ENCODE results near the gene ZPLD1. TPM values are rescaled to one million over a fixed set of nuclear protein-coding genes. Genes with fewer than 3 reads are reported as not detected.

The ZPLD1 gene
- total RNA-seq, 4 donors from 2014 or later = 0.26 TPM; not detected in 3

DNA sequence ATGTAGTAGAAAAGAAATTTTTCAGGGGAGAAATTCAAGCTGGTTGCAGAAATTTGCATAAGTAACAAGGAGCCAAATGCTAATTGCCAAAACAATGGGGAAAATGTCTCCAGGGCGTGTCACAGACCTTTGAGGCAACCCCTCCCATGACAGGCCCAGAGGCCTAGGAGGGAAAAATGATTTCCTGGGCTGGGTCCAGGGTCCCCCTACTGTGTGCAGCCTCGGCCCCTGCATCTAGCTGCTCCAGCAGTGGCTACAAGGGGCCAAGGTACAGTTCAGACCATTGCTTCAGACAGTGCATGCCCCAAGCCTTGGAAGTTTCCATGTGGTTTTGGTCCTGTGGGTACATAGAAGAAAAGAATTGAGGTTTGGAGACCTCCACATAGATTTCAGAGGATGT, 70.7 kb downstream of the ZPLD1 start:
- no peaks in the 10 kb centered on the region for H3K4me1 ChIP-seq
- no peak overlapping the region for H3K27ac ChIP-seq (replicated peaks in 1 of 4)
- intact Hi-C loops (cut with DNase I) = no loop called here
- no peaks in the 10 kb centered on the region for H3K27me3 ChIP-seq
- H3K4me3 ChIP-seq = no peak overlapping the region
- H3K36me3 ChIP-seq = no peaks in the 10 kb centered on the region
- no peak for DNase-seq (ENCODE audit: extremely low spot score)
- 83% methylated on average over 2 of the region's 2 CpGs for WGBS
- TF ChIP-seq POLR2A (IDR thresholded peaks at IDR 0.05; ENCODE audit: low read depth) (no peak), POLR2AphosphoS5 (IDR thresholded peaks at IDR 0.05) (no peak), EP300 (IDR thresholded peaks at IDR 0.05) (no peak)
- TF ChIP-seq, protein P1, sequence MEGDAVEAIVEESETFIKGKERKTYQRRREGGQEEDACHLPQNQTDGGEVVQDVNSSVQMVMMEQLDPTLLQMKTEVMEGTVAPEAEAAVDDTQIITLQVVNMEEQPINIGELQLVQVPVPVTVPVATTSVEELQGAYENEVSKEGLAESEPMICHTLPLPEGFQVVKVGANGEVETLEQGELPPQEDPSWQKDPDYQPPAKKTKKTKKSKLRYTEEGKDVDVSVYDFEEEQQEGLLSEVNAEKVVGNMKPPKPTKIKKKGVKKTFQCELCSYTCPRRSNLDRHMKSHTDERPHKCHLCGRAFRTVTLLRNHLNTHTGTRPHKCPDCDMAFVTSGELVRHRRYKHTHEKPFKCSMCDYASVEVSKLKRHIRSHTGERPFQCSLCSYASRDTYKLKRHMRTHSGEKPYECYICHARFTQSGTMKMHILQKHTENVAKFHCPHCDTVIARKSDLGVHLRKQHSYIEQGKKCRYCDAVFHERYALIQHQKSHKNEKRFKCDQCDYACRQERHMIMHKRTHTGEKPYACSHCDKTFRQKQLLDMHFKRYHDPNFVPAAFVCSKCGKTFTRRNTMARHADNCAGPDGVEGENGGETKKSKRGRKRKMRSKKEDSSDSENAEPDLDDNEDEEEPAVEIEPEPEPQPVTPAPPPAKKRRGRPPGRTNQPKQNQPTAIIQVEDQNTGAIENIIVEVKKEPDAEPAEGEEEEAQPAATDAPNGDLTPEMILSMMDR (IDR thresholded peaks at IDR 0.05) = no peak
- H3K9me3 ChIP-seq = no peaks in the 10 kb centered on the region

DNA sequence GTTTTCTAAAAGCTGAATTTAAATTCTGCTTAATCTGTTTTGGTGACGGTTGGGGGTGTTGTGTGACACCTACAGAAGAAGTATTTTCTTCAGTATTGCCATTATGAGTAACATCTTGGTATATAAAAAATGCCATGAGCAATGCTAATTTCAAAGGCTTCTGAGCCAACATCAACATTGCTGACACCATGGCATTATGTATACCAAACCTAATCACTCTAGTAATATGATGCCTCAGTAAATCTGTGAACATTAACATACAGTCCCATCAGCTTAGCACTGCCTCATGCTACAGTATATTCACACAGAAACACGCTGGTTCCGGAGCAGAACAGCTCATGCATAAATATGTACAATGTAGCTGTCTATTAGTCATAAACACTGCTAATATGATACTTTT, 75.8 kb downstream of the ZPLD1 start:
- Histone ChIP-seq H3K4me1 (no peaks in the 10 kb centered on the region), H3K9me3 (no peaks in the 10 kb centered on the region), H3K4me3 (no peak overlapping the region), H3K27me3 (no peaks in the 10 kb centered on the region), H3K27ac (replicated peaks in 1 of 4) (no peak overlapping the region), H3K36me3 (no peaks in the 10 kb centered on the region)
- WGBS = 79% methylated on average over 3 of the region's 3 CpGs
- DNase-seq (ENCODE audit: extremely low spot score) = no peak
- TF ChIP-seq EP300 (IDR thresholded peaks at IDR 0.05) (no peak), POLR2A (IDR thresholded peaks at IDR 0.05; ENCODE audit: low read depth) (no peak), POLR2AphosphoS5 (IDR thresholded peaks at IDR 0.05) (no peak)
- TF ChIP-seq, protein P1 (IDR thresholded peaks at IDR 0.05) = no peak
- intact Hi-C loops (cut with DNase I) = no loop called here

DNA sequence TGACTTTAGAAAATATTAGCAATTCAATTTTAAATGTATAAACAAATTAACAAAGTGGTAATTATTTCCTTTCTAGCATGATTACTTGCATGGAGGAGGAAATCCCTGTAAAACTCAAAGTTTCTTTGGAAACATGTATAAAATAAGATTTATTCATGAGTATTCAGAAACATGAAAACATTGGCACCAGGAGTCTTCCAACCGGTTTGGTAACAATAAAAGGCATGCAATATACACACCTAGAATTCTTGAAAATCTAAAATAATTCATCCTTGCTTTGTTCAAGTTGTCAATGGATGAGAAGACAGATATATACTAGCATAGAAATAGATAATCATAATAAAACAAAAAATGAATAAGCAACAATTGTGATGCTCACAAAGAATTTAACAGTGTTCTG, 76.4 kb downstream of the ZPLD1 start:
- H3K27me3 ChIP-seq = no peaks in the 10 kb centered on the region
- no peak overlapping the region for H3K4me3 ChIP-seq
- no peaks in the 10 kb centered on the region for H3K36me3 ChIP-seq
- intact Hi-C loops (cut with DNase I) = no loop called here
- WGBS = 73% methylated on average over 1 of the region's 1 CpG
- no peaks in the 10 kb centered on the region for H3K4me1 ChIP-seq
- no peak for DNase-seq (ENCODE audit: extremely low spot score)
- TF ChIP-seq, protein P1 (IDR thresholded peaks at IDR 0.05) = no peak
- H3K9me3 ChIP-seq = no peaks in the 10 kb centered on the region
- no peak overlapping the region for H3K27ac ChIP-seq (replicated peaks in 1 of 4)

DNA sequence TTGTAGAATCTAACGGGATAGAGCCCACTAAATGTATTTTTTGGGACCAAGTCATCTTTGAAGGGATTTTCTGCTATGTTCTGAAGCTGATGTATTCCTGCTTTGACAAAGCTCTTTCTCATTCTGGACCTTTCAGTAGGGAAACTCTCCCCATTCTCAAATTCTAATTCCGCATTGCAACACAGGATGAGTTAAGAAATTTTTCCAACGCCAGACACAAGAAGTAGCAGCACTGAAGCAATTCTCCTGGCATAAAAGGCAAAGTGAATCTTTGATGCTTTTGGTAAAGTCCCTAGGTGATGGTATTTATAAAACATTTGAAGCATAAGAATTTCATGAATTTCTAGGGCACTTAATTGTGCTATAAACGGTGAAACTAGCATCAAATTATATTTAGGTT, 76.8 kb downstream of the ZPLD1 start:
- TF ChIP-seq POLR2A (IDR thresholded peaks at IDR 0.05; ENCODE audit: low read depth) = no peak
- WGBS = 84% methylated on average over 4 of the region's 4 CpGs

DNA sequence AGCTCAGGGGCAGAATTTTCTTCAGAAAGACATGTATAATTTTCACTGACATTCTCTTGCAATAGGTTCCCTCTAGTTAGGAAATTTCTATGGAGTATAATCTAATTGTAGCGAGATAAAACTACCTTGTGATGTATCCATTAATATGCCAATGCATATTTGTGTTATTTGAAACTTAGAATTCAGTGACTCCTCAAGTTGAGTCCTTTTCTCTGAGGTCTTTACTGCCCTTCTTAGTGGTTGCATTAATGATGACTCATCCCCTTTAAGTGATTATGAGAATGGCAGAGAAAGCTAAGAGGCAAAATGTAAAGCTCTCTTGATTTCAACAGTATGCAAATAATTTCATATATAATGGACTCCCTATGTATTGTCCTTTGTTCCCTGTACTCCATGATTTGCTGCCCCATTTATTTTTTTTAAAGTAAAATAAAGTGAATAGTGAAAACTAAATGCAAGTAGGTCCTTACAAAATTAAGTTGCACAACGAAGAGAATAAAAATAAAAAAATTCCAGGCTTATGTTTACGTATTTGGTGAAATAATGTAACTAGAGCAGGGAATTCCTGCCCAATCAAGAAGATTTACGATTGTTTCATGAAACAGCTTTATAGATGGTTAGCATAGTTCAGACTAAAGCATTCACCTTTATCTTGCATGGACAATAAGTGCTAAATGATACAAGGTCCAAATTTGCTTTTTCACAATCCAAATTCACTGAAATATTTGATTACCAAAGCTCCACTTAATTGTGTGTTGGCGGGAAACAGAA, 78.1 kb downstream of the ZPLD1 start:
- H3K4me3 ChIP-seq = no peak overlapping the region
- DNase-seq (ENCODE audit: extremely low spot score) = no peak
- WGBS = 63% methylated on average over 5 of the region's 5 CpGs
- no peaks in the 10 kb centered on the region for H3K36me3 ChIP-seq
- no peak overlapping the region for H3K27ac ChIP-seq (replicated peaks in 1 of 4)
- no peaks in the 10 kb centered on the region for H3K4me1 ChIP-seq
- H3K9me3 ChIP-seq = no peaks in the 10 kb centered on the region
- intact Hi-C loops (cut with DNase I) = no loop called here
- no peaks in the 10 kb centered on the region for H3K27me3 ChIP-seq
- no peak for TF ChIP-seq POLR2AphosphoS5 (IDR thresholded peaks at IDR 0.05)
- no peak for TF ChIP-seq POLR2A (IDR thresholded peaks at IDR 0.05; ENCODE audit: low read depth)
- TF ChIP-seq EP300 (IDR thresholded peaks at IDR 0.05) = no peak
- TF ChIP-seq, protein P1 (IDR thresholded peaks at IDR 0.05) = no peak

More for the DNA sequence above, 76.8 kb downstream of the ZPLD1 start:
- H3K4me3 ChIP-seq = no peak overlapping the region
- intact Hi-C loops (cut with DNase I) = no loop called here
- H3K36me3 ChIP-seq = no peaks in the 10 kb centered on the region
- H3K27me3 ChIP-seq = no peaks in the 10 kb centered on the region
- H3K4me1 ChIP-seq = no peaks in the 10 kb centered on the region
- no peak overlapping the region for H3K27ac ChIP-seq (replicated peaks in 1 of 4)
- no peaks in the 10 kb centered on the region for H3K9me3 ChIP-seq
- DNase-seq (ENCODE audit: extremely low spot score) = no peak

All from esophagus muscularis mucosa (tissue), 4 donors.